HG03354 (cell line): ENCODE results near the gene DNAAF9.

Experiments
- ATAC-seq: cut with Tn5 transposase; IDR thresholded peaks from one replicate; pipeline ENCODE4 v1.9.1; 2021; ENCODE audit warnings: mild to moderate bottlenecking; ENCODE audit not compliant: unreplicated experiment, poor library complexity, severe bottlenecking

DNAAF9 gene

DNA sequence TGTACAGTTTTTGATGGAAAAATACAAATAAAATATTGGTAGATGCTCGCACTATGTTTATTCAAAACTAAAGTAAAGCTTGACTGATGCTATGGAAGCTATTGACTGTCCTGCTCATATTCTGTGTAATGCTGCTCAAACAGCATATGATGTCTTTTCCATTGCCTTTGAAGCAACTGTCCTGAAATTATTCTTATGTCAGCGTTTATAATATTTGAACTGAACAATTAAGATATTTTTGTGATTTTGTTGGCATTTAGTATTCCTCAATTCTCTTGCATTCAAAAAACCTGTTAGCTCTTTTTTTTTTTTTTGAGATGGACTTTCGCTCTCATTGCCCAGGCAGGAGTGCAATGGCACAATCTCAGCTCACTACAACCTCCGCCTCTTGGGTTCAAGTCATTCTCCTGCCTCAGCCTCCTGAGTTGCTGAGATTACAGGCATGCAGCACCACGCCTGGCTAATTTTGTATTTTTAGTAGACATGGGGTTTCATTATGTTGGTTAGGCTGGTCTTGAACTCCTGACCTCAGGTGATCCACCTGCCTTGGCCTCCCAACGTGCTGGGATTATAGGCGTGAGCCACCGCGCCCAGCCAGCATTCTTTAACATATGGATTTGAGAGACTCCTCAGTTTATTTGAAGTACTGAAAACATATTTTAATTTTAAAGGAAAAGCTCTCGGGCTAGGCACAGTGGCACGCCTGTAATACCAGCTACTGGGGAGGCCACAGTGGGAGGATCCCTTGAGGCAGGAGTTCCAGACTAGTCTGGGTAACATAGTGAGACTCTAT, 5.3 kb upstream of the DNAAF9 start:
- ATAC-seq, result no peak

DNA sequence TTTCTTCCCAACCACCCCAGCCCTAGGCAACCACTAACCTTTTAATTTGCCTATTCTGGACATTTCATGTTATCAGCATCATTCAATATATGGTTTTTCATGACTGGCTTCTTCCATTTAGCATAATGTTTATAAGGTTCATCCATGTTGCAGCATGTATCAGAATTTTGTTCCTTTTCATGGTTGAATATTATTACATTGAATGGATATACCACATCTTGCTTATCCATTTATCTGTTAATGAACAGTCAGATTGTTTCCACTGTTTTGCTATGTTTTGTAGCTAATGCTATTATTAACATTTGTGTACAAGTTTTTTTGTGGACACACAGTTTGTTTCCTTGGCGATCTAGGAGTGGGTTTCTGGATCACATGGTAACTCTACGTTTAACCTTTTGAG, 3.0 kb upstream of the DNAAF9 start:
- no peak for ATAC-seq

DNA sequence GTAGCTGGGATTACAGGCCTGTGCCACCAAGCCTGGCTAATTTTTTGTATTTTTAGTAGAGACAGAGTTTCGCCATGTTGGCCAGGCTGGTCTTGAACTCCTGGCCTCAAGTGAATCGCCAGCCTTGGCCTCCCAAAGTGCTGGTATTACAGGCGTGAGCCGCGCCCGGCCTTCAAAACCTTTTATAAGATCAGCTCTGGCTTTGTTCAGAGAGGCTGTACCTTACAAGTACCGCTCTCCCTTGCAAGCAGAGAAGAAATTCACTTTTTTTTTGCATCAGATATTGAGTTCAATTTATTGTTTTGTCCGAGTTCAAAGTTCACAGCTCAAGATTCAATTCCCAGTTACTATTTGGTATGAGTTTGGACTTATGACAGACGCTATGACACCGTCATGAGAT, 1.9 kb upstream of the DNAAF9 start:
- no peak for ATAC-seq

DNA sequence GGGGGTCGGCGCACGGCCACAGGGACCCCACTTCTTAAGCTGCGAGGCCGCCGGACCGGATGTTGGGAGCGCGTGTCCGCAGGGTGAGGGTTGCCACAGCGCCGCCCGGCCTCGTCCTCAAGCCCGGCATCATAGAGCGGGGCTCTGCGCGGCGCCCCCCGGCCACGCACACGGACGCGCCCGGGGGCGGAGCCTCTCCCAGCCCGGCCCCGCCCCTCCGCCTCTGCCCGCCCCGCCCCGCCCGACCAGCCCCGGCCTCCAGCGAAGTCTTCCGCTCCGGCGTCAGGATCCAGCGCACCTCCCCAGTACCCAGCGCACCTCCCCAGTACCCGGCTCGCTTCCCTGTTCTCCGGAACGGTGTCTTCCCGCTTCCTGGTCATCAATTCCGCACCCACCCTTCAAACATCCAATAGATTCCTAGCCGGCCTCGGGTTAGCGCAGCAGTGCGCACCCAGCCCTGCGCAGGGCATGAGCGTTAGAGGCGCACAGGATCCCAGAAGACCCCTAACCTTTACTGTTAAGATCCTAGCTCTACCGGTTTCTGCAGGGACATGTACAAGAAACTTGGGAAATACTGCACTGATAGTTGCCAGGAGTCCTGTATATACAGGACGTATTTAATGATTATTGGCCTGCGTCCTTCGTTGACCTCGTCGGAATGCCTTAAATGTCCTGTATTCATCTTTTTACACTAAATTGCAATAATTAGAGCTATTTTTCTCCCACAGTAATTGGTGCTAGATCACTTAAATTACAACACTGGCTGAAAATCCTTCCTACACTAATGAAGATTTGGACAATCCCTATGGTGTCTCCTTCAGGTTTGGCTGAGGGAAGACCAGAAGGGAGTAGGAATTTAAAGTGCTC, 535 bp upstream of the DNAAF9 start:
- peak; percentile 45 for ATAC-seq

DNA sequence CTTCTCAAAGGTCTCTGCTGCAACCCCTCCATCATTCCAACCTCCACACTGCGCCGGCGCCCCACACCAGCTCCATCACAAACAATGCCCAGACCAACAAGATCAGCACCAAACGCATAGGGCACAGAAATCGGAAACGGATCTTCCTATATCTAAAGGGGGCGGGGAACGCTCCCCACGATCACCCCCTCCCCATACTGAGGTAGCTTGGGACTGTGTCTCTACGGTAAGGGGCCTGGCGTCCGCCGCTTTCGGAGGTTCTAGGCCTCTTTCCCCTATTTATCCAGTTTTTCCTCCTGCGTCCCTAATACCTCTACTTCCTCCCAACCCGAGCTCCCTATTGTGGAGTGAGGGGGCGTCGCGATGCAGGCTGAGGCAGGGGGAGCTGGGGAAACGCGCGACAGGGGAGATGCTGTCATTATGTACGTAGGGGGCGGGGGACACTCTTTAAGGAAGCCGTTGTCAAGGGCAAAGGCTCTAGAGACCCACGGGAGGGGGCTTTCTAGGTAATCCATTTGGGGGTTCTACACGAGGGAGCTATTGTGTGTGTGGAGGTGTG, 909 bp downstream of the DNAAF9 start:
- no peak for ATAC-seq

DNA sequence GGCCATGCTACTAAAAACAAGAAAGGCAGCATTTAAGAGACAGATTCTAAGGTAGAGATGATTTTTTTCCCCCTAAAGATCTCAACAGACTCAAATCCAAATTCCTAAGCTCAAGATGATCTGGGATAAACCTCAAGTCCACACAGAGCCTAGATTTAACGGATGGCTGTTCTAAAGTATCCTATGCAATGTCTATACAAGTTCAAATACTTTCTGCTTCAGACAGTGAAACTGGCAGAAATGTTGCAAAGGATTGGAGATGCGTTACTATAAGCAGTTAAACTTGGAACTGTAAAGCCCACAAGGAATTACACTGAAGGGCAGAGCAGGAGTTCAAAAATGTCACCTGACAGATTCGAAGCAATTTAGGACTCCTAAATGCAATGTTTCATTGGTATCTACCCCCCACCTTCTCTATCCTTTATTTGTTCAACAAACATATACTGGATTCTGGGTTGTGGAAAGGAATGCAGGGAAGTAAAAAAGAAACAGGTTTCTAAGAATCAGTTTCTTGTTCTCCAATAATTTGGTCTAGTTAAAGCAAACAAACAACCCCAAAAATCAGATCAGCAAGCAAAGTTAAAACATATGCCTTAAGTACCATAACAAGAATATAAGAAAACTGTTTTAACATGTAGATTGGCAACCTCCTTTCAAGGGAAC, 1.6 kb downstream of the DNAAF9 start:
- no peak for ATAC-seq

DNA sequence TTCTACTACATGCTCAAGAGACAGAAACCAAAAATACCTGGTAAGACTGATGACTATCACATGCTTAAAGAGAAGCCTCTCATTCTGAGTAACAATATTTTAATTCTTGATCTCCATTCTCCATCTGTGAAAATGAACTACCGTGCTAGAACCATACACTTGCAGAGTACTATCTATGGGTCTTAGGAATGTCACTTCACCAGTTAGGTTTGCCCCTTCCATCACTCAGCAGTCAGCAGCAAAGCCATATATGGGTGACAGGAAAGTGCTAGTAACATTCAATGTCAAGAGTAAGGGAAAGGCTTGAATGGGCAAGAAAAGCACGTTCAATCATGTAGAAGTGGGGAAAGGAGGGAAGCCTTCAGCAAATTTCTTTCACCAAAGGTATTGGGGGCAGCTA, 2.3 kb downstream of the DNAAF9 start:
- ATAC-seq, result no peak

DNA sequence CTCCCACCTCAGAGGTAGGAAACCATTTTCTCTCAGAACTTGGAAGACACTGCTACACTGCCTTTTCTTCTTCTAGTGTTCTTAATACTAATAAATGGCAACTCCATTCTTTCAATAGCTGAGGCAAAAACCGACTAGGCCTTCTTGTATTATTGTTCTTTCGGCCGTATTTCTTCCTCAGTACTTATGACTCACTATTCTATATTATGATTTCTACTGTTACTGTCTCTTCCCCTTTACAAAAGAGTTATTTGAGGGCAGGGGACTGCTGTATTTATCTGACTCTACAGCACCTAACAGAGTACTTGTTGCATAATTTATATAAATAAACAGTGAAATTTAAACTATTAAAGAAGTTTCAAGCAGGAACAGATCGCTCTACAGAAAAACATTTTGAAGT, 3.1 kb downstream of the DNAAF9 start:
- ATAC-seq, result no peak

DNA sequence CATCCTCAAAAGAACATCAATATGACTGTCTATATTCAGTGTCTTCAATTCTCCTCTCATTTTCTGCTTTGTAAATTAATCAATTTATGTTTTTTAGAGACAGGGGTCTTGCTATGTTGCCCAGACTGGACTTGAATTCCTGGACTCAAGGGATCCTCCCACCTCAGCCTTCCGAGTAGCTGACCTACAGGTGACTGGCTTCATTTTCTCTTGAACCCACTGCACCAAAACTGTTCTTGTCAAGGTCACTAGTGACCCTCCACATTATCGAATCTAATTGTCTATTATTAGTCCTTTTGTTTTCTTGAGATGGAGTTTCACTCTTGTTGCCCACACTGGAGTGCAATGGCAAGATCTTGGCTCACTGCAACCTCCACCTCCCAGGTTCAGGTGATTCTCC, 3.7 kb downstream of the DNAAF9 start:
- ATAC-seq, result no peak

DNA sequence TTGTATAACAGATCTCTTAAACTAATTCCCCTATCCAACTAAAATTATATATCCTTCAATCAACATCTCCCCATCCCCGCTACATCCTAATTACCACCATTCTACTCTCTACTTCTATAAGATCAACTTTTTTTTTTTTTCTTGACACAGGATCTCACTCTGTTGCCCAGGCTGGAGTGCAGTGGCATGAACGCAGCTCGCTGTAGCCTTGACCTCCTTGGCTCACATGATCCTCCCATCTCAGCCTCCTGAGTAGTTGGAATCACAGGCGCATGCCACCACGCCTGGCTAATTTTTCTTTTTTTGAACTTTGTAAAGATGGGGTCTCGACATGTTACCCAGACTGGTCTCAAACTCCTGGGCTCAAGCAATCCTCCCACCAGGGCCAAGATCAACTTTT, 5.0 kb downstream of the DNAAF9 start:
- ATAC-seq, result no peak

DNA sequence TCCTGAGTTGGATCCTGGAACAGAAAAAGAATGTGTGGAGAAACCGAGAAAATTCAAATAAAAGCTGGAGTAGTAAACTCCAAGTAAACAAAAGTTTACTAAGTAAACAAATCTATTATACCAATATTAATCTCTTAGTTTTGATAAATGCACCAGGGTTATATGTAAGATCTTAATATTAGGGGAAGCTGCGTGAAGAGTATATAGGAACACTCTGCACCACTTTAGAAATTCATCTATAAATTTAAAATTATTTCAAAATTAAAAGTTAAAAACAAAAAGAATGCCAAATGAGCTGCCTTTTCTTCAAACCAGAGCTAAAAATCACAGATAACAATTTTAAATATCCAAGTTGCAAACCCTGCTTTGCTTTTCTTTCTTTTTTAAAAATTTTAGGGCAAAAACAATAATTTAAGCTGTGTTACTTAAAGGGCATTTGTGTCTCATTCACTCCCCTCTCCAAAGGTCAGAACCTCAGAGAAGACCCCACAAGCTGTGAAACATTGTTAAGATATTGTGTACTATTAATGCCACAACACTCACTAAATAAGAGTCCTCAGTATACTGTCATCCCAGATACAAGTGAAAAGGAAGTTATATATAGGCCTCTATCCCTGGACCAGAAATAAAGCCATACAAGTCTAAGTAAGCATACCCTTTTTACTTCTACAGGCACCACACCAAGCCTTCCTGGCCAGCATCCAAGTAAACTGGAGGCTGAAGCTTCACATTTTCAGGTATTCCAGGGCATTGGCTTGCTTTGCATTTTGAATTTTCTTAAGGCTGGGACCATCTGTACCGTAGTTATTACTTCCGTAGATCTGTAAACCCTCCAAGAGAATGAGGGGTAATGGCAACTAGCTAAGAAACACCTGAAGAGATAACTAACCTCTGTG, 7.0 kb downstream of the DNAAF9 start:
- no peak for ATAC-seq

DNA sequence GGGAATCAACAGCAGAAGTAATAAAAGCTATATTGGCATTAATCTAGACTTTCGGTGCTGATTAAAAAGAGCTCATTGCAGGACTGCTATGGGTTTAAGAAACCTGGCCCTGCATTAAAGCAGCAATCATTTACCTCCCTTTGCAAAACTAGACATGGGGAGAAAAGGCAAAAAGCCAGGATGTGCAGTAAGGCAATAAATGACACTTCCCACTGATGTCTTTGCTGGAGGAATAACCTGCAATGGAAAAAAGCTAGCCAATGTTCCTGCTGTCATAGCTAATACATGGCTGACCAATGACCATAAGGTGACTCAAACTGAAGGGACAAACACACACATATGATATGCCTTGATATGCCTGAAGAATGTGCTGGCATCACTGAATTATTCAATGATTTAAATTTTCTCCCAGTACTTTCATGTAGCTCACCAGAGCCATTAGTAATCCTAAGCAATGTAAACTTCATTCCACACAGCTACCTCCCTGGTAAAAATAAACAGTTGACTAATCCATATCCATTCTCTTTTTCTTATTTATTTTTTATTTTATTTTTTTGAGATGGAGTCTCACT, 8.7 kb downstream of the DNAAF9 start:
- ATAC-seq, result no peak

DNA sequence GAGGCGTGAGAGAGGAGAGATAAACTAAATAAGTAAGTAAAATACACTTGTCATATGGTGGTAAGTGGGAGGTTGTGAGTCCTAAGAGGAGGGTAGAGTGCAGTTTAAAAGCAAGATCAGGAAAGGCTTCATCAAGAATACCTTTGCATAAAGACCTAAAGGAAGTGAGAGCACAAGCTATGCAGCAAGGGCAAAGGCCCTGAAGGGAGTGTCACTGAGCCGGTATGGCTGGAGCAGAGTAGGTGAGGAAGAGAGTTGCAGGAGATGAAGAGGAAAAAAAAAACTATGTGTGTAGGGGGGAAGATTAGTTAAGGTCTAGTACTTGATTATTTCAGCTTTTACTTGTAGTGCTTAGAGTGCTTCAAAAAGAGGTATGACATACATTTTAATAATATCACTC, 11.0 kb downstream of the DNAAF9 start:
- ATAC-seq, result no peak

DNA sequence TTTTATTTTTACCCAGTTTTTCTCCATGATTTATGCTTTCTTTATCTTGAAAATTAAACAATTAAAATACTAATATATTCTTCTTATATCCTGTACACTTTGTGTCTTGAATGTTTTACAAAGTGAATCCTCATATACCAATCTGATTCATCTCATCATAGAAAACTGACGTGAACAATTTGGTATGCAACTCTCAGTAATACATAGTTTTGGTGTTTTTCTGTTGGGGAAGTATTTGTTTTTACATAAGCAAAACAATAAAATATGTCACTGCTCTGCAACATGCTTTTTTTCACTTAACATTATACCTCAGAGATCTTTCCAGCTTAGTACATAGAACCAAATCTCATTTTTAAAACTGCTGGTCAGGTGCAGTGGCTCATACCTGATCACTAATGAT, 14.7 kb downstream of the DNAAF9 start:
- no peak for ATAC-seq

DNA sequence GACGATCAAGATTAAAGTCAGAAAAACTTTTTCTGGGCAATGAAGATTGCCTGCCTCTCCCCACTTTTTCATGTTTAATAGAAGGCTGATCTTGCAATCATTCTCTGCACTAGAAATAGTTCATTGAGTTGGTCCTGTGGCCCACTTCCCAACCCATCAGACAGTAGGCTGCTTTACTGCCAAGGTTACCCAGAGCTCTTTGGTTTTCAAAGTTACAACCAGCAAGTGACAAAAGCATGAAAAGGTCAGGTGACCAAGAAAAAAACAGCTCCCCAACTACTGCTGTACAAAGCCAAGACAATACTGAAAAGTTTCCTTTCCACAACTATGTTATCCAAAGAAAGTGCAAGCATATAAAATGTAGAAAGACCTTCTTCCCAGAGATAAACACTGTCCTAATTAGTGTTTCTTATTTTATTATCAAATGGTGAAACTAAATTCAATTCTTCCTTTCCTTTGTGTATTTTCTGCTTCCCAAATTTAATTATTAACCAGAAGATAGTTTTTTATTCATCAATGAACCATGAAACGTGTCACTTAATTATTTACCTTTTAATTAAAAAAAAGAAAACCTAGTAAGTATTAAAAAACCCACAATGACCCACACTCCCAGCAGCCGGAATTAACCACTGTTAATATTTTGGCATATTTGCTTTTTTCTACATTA, 16.6 kb downstream of the DNAAF9 start:
- ATAC-seq, result no peak

DNA sequence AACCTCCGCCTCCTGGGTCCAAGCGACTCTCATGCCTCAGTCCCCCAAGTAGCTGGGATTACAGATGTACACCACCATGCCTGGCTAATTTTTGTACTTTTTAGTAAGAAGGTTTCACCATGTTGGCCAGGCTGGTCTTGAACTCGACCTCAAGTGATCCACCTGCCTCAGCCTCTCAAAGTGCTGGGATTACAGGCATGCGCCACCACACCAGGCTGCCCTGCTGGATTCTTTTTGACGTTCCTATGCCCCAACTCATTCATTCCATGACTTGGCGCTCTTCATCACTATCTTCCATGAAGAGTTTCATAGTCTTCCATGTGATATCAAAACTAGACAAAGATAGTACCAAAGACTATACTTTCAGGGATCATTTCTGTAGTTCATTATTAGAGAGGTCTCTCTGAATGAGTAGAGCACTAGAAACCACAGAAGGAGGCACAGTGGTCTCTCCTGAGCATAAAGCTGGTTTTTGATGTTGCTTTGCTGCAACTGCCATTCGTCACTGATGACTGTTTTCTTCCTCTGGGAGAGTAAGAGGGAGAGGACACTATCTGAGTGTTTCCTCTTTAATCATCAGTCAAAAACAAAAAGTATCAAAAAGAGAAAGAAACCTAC, 23.5 kb downstream of the DNAAF9 start:
- no peak for ATAC-seq

DNA sequence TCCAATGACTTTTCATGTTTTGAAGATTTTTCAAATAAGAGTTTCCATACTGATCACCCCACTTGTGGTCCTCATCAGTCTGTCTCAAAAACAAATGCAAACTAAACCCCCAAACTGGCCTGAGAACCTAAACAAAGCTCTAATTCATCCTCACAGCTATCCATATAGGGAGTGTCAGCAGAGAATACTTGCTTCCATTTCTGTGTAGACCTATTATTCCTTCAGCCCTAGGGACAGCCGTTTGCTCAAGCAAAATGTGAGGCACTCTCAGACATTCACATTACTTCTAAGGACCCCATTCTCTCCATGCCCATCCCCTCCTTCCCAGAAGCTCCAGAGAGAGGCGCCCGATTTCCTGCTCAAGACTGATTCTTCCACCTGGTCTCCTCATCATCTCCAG, 24.6 kb downstream of the DNAAF9 start:
- no peak for ATAC-seq
